Keratinocyte (primary cell): ENCODE results near the gene ZNF799.

Source experiments
- EZH2 ChIP-seq: IDR thresholded peaks from one replicate; pipeline ENCODE4 v1.6.1; 2012; ENCODE audit warnings: inconsistent platforms, mild to moderate bottlenecking, low read length, moderate library complexity
- TF ChIP-seq, protein P1 (sequence below), 3 experiments: IDR thresholded peaks in 1 of 3; conservative IDR thresholded peaks in 1 of 3; optimal IDR thresholded peaks in 1 of 3; 2 replicates in 2 of 3; 3 replicates in 1 of 3; pipeline versions ENCODE3 to v1.5.1; 2011; ENCODE audit warnings: low read length in 3 of 3, mild to moderate bottlenecking in 3 of 3, moderate library complexity in 2 of 3, control low read depth in 1 of 3, inconsistent platforms in 1 of 3; ENCODE audit not compliant: insufficient read depth in 2 of 3; ENCODE audit errors: extremely low read depth in 1 of 3

DNA sequence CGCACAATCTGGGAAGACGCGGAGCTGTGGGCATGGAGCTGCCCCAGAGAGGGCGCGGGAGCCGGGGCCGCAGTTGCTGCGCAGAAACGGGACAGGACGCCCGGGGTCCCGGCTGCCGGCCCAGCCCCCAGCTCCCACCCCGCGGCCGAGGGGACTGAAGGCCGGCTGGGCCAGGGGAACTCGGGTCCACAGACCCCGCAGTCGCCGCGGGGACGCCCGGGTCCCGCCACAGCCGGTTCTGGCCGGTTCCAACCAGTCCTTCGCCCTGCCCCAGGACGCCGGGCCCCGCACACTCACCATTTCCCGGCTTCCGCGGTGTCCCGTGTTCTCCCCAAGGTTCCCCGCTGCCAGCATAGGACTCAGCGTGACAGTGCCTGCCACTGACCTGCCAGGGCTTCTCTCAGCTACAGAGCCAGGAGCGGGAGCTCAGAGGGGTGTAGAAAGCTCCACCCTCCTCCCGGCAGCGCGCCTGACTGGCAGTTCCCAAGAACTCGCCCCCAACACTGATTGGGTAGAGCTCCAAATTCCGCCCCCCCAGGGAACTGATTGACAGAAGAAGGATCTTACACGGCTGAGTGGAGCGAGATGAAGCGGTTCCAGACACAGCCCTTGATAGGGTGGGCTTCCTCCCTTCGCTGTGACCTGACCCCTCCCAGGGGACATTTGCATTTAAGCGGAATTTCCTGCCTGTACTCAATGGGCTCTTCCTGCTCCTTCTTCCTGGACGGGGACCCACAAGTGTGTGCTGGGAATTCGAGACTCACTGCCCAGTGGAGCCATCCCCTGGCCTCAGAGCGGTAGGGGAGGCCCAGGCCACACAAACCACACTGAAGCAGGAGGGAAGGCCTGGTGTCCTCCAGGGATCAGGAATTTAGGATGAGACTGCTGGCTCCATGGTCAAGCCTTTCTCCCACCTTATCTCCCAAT is 35.6 kb downstream of the ZNF799 start, which contains the start of gene ZNF442:
- TF ChIP-seq, protein P1, sequence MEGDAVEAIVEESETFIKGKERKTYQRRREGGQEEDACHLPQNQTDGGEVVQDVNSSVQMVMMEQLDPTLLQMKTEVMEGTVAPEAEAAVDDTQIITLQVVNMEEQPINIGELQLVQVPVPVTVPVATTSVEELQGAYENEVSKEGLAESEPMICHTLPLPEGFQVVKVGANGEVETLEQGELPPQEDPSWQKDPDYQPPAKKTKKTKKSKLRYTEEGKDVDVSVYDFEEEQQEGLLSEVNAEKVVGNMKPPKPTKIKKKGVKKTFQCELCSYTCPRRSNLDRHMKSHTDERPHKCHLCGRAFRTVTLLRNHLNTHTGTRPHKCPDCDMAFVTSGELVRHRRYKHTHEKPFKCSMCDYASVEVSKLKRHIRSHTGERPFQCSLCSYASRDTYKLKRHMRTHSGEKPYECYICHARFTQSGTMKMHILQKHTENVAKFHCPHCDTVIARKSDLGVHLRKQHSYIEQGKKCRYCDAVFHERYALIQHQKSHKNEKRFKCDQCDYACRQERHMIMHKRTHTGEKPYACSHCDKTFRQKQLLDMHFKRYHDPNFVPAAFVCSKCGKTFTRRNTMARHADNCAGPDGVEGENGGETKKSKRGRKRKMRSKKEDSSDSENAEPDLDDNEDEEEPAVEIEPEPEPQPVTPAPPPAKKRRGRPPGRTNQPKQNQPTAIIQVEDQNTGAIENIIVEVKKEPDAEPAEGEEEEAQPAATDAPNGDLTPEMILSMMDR (optimal IDR thresholded peaks at IDR 0.05 in 1 of 3, IDR thresholded peaks at IDR 0.05 in 1 of 3, conservative IDR thresholded peaks at IDR 0.05 in 1 of 3; ENCODE audit: extremely low read depth in 1 of 3, insufficient read depth in 2 of 3, low read length in 3 of 3) = peak; percentile 47 to 69 (median 61)
- TF ChIP-seq EZH2 = no peak
